ENCODE measurements around the gene RAB17.

RAB17 gene, protein sequence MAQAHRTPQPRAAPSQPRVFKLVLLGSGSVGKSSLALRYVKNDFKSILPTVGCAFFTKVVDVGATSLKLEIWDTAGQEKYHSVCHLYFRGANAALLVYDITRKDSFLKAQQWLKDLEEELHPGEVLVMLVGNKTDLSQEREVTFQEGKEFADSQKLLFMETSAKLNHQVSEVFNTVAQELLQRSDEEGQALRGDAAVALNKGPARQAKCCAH

GRCh38 chr2:237590272-237591140 lies at the start of gene RAB17:
Gene RAB17 (minus strand): TSS chr2:237590734. CDS start chr2:237586154, 4,580 bp downstream.
- peak; percentile 50 for DNase-seq

- no peak for DNase-seq
Observed at GRCh38 chr2:237639836-237640220, 49.3 kb upstream of the RAB17 start.

DNA sequence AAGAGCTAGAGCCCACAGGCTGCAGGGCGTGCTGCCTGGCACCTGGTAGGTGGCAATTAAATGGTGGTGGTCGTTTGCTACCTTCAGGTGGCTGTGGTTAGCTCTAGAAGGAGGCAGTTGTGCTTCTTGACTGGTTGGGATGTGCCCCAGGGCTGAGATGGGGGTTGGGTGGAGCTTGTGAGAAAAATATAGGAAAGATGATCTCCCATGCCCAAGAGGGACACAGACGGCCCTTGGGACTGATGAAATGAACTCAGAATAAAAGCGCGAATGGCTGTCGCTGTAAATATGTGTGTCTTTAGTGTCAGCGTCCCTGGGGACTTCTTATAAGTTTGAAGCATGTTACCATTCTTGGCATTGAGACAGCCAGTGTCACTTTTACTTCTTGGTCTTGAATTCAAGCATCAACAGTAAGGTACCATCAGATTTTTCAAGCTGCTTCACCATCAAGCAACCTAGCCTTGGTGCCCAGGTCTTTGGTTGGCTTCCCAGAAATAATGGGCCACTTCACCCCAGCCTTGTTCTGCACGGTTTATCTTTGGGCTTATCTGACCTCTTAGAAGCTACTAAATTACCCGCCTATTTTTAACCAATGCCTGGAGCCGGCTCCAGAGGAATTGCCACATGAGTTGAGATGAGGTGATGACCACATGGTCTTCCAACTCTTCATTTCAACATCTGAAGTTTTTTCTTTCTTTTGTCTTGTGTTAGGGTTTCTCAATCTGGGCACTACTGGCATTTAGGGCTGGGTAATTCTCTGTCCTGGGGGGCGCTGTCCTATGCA lies 48.7 kb upstream of the RAB17 start:
- DNase-seq: no peak

DNA sequence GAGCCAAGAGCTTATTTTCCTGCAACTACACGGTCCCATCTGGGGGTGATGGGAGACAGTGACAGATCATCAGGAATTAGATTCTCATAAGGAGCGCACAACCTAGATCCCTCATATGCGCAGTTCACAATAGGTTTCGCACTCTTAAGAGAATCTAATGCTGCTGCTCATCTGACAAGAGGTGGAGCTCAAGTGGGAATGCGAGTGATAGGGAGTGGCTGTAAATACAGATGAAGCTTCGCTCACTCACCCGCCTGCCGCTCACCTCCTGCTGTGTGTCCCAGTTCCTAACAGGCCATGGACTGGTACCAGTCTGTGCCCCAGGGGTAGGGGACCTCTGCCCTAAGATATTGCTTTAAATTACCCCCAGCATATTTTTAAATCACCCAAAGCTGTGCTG lies 47.6 kb upstream of the RAB17 start:
- peak; percentile 18 for DNase-seq

DNA sequence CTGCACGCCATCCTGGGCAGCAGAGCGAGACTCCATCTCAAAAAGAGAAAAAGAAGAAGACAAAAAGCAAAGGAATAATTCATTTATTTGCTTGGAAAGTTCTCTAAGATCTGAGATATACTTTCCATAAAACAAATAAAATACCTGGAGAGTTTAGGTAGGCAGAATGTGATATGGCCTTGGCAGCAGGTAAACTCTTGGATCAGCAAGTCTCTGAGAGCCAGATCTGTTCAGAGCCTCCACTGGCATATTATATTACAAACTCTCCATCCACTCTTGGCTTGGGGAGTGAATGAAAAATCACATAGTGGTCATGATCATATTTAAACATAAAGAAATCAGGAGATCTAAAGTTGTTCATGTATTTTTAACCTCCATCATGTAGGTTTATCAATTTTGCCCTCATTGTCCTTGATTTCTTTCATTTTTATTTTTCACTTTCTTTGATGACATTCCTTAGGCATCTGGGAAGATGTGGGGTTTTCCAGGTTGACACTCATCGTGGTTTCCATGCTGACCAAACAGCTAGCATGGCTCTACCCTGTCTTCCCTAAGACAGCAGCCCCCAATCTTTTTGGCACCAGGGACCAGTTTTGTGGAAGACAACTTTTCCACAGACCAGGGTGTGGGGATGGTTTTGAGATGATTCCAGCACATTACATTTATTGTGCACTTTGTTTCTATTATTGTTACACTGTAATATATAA lies 47.0 kb upstream of the RAB17 start:
- DNase-seq: no peak

DNA sequence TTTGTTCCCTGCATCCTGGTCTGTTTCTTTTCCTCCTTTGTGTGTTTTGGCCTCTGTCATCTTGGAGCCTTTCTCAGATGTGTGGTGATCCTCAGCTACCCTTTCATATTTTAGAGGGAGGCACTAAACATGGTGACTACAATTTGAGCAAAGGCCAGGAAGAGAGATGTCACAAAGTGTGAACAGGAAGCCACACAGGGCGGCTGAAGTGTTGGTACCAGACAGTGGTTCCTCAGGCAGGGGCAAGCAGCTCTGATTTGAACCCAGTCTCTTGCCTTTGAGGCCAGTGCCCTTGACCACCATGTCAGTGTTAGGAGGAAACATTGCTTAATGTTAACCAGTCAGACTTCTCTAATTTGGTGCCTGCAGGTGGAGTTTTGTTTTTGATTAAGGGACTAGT lies 46.0 kb upstream of the RAB17 start:
- no peak for DNase-seq

GRCh38 chr2:237633061-237633561 lies 42.6 kb upstream of the RAB17 start:
- DNase-seq: no peak

- no peak for DNase-seq
Observed at GRCh38 chr2:237631801-237632585, 41.5 kb upstream of the RAB17 start.

DNA sequence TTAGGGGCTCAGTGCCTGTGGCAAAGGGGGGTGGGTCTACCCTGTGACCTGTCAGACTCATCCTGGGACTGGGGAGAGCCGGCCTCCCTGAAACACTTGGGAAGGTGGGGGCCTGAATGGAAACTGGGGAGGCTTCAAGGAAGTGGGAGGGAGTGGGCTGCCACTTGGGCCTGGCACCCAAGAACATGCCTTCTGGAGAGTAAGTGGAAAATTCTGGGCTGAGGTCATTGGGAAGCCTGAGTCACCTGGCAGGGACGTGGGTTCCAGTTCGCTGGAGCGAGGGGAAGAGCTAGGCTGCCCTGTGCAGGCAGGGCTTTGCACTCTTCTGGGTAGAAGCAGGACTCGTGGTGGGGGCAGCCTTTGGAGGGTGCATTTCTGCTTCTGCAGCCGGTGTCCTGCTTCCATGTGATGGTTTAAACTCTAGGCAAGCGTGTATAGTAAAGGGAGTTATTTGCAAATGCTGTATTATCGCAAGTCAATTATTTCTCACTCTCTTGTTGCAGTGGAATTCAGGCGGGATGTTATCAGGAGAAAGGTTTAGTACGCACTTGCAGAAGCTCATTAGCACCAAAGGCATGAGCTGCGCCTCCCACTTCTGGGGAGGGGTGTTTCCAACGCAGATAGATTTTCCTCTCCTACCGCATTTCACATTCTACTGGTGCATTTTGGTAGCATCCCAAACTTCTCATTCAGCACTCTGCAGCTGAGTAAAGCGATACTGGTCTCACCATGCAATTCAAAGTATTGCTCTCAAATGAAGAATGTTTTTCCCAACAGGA lies 40.7 kb upstream of the RAB17 start:
- no peak for DNase-seq

DNA sequence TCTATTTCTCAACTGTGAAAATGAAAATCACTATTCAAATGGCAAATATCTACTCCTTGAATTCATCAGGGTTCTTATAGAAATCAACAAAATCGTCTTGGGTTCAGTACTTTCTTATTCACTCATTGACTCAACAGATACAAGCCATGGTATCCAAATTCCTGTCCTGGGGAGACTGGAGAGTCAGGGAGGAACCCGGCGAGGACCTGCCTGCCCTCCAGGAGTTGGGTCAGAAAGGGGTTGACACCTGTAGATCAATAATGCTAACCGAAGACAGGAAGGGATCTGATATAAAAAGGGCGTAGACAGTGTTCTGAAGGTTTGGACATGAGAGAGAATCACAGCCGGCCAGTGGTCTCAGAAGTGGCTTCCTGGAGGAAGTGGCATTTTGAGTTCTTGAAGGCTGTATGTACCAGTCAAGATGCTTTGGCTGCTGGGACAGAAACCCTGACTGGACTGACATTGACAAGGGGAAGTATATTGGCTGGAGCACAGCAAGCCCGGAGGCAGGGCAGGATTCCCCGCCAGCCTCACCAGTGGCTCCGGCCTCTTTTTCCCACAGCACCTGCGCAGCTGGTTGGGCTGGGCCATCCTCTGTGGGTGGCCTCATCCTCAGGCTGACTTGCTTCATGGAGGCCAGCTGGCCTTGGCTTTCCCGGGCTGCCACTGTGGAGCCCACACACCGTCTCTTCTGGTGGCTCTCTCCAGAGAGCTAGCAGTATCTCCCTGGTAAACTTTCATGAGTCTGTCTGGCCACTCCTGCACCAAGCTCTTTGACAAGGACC lies 39.9 kb upstream of the RAB17 start:
- DNase-seq: no peak

- DNase-seq: no peak
Observed at GRCh38 chr2:237629739-237630138, 39.2 kb upstream of the RAB17 start.

GRCh38 chr2:237629188-237629534 lies 38.6 kb upstream of the RAB17 start:
- no peak for DNase-seq

- no peak for DNase-seq
Observed at GRCh38 chr2:237628247-237629187, 38.0 kb upstream of the RAB17 start.

DNA sequence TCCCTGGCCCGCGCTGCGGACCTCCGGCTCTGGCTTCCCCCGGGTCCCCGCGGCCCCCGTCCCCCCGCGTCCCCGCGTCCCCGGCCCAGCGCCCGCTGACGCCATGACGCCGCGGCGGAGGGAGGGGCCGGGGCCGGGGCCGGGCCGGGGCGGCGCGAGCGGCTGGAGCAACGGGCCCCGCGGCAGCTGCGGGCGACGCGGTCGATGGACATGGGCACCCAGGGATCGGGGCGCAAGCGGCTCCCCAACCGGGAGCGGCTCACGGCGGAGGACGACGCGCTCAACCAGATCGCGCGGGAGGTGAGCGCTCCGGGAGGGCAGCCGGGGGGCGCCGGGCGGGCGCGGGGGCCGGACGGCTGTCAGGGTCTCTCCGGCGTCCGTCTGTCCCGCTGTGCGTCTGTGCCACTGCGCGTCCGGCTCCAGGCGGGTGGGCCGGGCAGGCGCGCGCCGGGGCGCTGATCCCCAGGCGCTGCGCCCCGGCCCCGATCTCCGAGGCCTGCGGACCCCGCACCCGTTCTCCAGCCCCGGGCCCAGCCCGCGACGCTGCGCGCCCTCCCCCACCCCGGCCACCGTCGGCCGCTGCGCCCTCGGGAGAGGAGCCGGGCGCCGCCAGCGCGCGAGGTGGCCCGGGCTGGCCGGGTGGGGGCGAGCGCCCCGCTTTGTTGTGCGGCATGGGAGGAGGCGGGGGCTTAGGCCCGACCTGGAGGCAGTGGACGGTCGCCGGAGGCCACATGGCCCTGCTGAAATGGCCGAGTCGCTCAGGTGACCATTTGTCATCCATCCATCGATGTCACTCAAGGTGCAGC lies 37.1 kb upstream of the RAB17 start, which contains the start of gene LRRFIP1:
Gene LRRFIP1, plus strand, starts transcription at position 147 of the 806 bp plus-strand sequence. Its CDS starts 58 bp downstream, at position 205.
- peak; percentile 22 for DNase-seq

GRCh38 chr2:237626813-237627440 lies 36.4 kb upstream of the RAB17 start:
- no peak for DNase-seq

- DNase-seq: no peak
Observed at GRCh38 chr2:237625777-237626176, 35.2 kb upstream of the RAB17 start.

- no peak for DNase-seq
Observed at GRCh38 chr2:237625216-237625705, 34.7 kb upstream of the RAB17 start.
